ENCODE measurements around the gene FCGR3A. TPM values are rescaled to one million over a fixed set of nuclear protein-coding genes. Genes with fewer than 3 reads are reported as not detected.

FCGR3A gene
- polyA plus RNA-seq, 2 donors = 0.57 to 1.0 TPM

DNA sequence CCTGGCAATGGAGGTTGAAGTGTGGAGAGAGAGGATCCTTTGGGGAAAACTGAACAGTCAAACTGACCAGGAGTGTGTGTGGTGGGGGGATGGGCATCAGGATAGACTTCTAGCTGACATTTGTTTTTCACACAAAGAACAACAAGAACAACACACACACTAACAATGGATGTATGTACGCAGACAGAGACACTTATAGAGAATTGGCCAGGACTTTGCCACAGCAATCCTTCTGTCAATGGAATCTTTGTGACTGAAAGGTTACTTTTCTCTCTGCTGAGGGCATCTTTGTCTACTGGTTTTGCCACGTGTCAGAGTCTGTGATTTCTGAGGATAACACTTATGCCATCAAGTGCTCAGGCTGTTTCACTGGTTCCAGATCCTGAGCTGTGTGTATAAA lies 56.8 kb downstream of the FCGR3A start:
- H3K36me3 ChIP-seq (ENCODE audit: control insufficient read depth in 2 of 2, insufficient read depth in 2 of 2, low read length in 1 of 2) = no peaks in the 10 kb centered on the region
- no peaks in the 10 kb centered on the region for H3K9me3 ChIP-seq (ENCODE audit: control insufficient read depth in 2 of 2, insufficient read depth in 1 of 2, low read depth in 1 of 2, low read length in 1 of 2)
- no peak overlapping the region for H3K4me3 ChIP-seq (ENCODE audit: low read depth in 1 of 2, low read length in 2 of 2)
- no peak overlapping the region for H3K27ac ChIP-seq (ENCODE audit: low read depth in 2 of 2, low read length in 1 of 2)
- no peaks in the 10 kb centered on the region for H3K27me3 ChIP-seq (ENCODE audit: control insufficient read depth in 1 of 2, insufficient read depth in 2 of 2, low read length in 2 of 2)
- no peaks in the 10 kb centered on the region for H3K4me1 ChIP-seq (ENCODE audit: control insufficient read depth in 2 of 2, insufficient read depth in 2 of 2, low read length in 1 of 2)
- 63 to 70% methylated on average over 2 of the region's 2 CpGs for WGBS, 2 donors

Other genes starting within 250 kb of the FCGR3A start
- gene MPZ, start 239.8 kb downstream of the FCGR3A start, polyA plus RNA-seq = 1 to 10 TPM; 1.4 to 1.6 TPM
- gene SDHC, start 235.4 kb downstream of the FCGR3A start, polyA plus RNA-seq = 100 to 1,000 TPM in 1 of 2 donors, 10 to 100 TPM in 1; 40.6 to 148 TPM
- not detected for gene CFAP126, start 181.9 kb downstream of the FCGR3A start, polyA plus RNA-seq
- 1 to 10 TPM; 2.2 to 2.3 TPM for gene FCGR2A, start 44.4 kb downstream of the FCGR3A start, polyA plus RNA-seq
- gene HSPA6, start 25.3 kb downstream of the FCGR3A start, polyA plus RNA-seq = 1 to 10 TPM in 1 of 2 donors, under 1 TPM in 1; 0.79 to 1.2 TPM
- under 1 TPM; 0.04 to 0.08 TPM for gene FCGR3B, start 81.4 kb upstream of the FCGR3A start, polyA plus RNA-seq
- gene FCGR2B, start 113.3 kb upstream of the FCGR3A start, polyA plus RNA-seq = 1 to 10 TPM; 1.6 to 2.7 TPM
- under 1 TPM; 0.02 to 0.29 TPM for gene FCRLA, start 157.4 kb upstream of the FCGR3A start, polyA plus RNA-seq
- under 1 TPM; 0.24 to 0.34 TPM for gene FCRLB, start 171.7 kb upstream of the FCGR3A start, polyA plus RNA-seq
- gene DUSP12, start 200.0 kb upstream of the FCGR3A start, polyA plus RNA-seq = 10 to 100 TPM in 1 of 2 donors, 1 to 10 TPM in 1; 6.5 to 14.5 TPM
- 1 to 10 TPM; 2.5 to 6.5 TPM for gene ATF6, start 216.5 kb upstream of the FCGR3A start, polyA plus RNA-seq